GM18526 (cell line): Measurements from ENCODE around the gene IL18.

Experiments
- POLR2A ChIP-seq: IDR thresholded peaks from 3 replicates; pipeline ENCODE4 v1.6.1; 2011; ENCODE audit not compliant: insufficient read length; ENCODE audit errors: extremely low read depth

IL18 gene

GRCh38 chr11:112163875-112164685 lies at the start of gene IL18:
IL18 (minus strand) TSS chr11:112164094; CDS start chr11:112155053, 9,041 bp downstream.
- no peak for TF ChIP-seq POLR2A

- no peak for TF ChIP-seq POLR2A
Observed at GRCh38 chr11:112212710-112213109, 48.8 kb upstream of the IL18 start.

- no peak for TF ChIP-seq POLR2A
Observed at GRCh38 chr11:112212290-112212689, 48.4 kb upstream of the IL18 start.

GRCh38 chr11:112211536-112211935 lies 47.6 kb upstream of the IL18 start:
- TF ChIP-seq POLR2A = no peak

- TF ChIP-seq POLR2A = no peak
Observed at GRCh38 chr11:112210890-112211289, 47.0 kb upstream of the IL18 start.

- TF ChIP-seq POLR2A = no peak
Observed at GRCh38 chr11:112206071-112206470, 42.2 kb upstream of the IL18 start.

- TF ChIP-seq POLR2A = no peak
Observed at GRCh38 chr11:112200252-112200651, 36.4 kb upstream of the IL18 start.

GRCh38 chr11:112196519-112197087 lies 32.7 kb upstream of the IL18 start:
- TF ChIP-seq POLR2A = no peak

- no peak for TF ChIP-seq POLR2A
Observed at GRCh38 chr11:112195951-112196351, 32.1 kb upstream of the IL18 start.

GRCh38 chr11:112186304-112186703 lies 22.4 kb upstream of the IL18 start:
- no peak for TF ChIP-seq POLR2A

- no peak for TF ChIP-seq POLR2A
Observed at GRCh38 chr11:112185883-112186282, 22.0 kb upstream of the IL18 start.

- no peak for TF ChIP-seq POLR2A
Observed at GRCh38 chr11:112182867-112183266, 19.0 kb upstream of the IL18 start.

- no peak for TF ChIP-seq POLR2A
Observed at GRCh38 chr11:112179601-112180000, 15.7 kb upstream of the IL18 start.

GRCh38 chr11:112178936-112179335 lies 15.0 kb upstream of the IL18 start:
- TF ChIP-seq POLR2A = no peak

- no peak for TF ChIP-seq POLR2A
Observed at GRCh38 chr11:112178428-112178827, 14.5 kb upstream of the IL18 start.

GRCh38 chr11:112177589-112177988 lies 13.7 kb upstream of the IL18 start:
- no peak for TF ChIP-seq POLR2A

- TF ChIP-seq POLR2A = no peak
Observed at GRCh38 chr11:112176077-112176476, 12.2 kb upstream of the IL18 start.
